Gastrocnemius medialis (tissue), 4 donors: ENCODE measurements around the gene PA2G4. TPM values are rescaled to one million over a fixed set of nuclear protein-coding genes. Genes with fewer than 3 reads are reported as not detected.

Source experiments
- ATAC-seq, 2 donors: fragments of 150-250 bp; one replicate each; pipeline ENCODE4 v1.9.1; 2016
- DNase-seq, 2 donors: peaks; one replicate each; pipeline ENCODE4 v3.0.0-alpha.2; 2019
- H3K27ac ChIP-seq, 4 donors: fragments of 200-600 bp; sonication (generic); 1 replicate in 1 of 4; 2 replicates in 3 of 4; pipeline ENCODE4 v1.5.1; 2016 to 2018; ENCODE audit warnings: mild to moderate bottlenecking in 2 of 4, moderate library complexity in 1 of 4
- H3K27me3 ChIP-seq, 3 donors: fragments of 200-600 bp; sonication (generic) in 2 of 3; 1 replicate in 1 of 3; 2 replicates in 2 of 3; pipeline versions ENCODE4 v1.5.1 to v1.6.0; 2016 to 2019; ENCODE audit warnings: mild to moderate bottlenecking in 1 of 3, moderate library complexity in 1 of 3
- H3K36me3 ChIP-seq, 2 donors: fragments of 200-600 bp; sonication (generic) in 1 of 2; one replicate each; pipeline ENCODE4 v1.5.1; 2017 to 2018
- H3K4me1 ChIP-seq, 2 donors: fragments of 200-600 bp; sonication (generic) in 1 of 2; one replicate each; pipeline ENCODE4 v1.5.1; 2016 to 2017; ENCODE audit warnings: mild to moderate bottlenecking in 2 of 2
- H3K4me3 ChIP-seq, 4 donors: fragments of 200-600 bp; sonication (generic) in 3 of 4; 1 replicate in 1 of 4; 2 replicates in 3 of 4; pipeline ENCODE4 v1.5.1; 2016 to 2019; ENCODE audit warnings: mild to moderate bottlenecking in 2 of 4
- H3K9me3 ChIP-seq, 3 donors: fragments of 200-600 bp; sonication (generic) in 2 of 3; 1 replicate in 1 of 3; 2 replicates in 2 of 3; pipeline ENCODE4 v1.5.1; 2016 to 2019
- CTCF ChIP-seq, 5 experiments: fragments of 450-650 bp in 3 of 5; fragments of 200-600 bp in 2 of 5; sonication (generic) in 2 of 5; IDR thresholded peaks in 4 of 5; conservative IDR thresholded peaks in 1 of 5; 1 replicate in 4 of 5; 2 replicates in 1 of 5; pipeline ENCODE4 v1.5.1; 2016 to 2019; ENCODE audit warnings: antibody characterized with exemption in 5 of 5, mild to moderate bottlenecking in 3 of 5, moderate library complexity in 3 of 5
- POLR2A ChIP-seq, 2 donors: fragments of 450-650 bp; IDR thresholded peaks; one replicate each; pipeline ENCODE4 v1.6.1; 2017; ENCODE audit warnings: antibody characterized with exemption in 2 of 2, mild to moderate bottlenecking in 2 of 2, moderate library complexity in 2 of 2
- in situ Hi-C, 4 donors: fragments of 200-750 bp; cut with MboI; loops; one replicate each; pipeline versions ENCODE4 v1.15.0 to v1.8.0; 2017; ENCODE audit warnings: low sequenced_read_pairs in 4 of 4
- intact Hi-C: fragments of 100-400 bp; cut with DNase I; formaldehyde crosslinking; loops from one replicate; pipeline ENCODE4 v1.15.1; 2023; ENCODE audit warnings: low total_unique reads
- total RNA-seq, 4 donors: library from RNA; depleted of rRNA; stranded (reverse); fragments of >200 nt; gene quantifications; one replicate each; pipeline versions ENCODE4 v1.1.0 to v1.2.3, GENCODE V29; 2016

PA2G4 gene
- total RNA-seq, 4 donors from 2014 or later = 109 to 204 (median 127) TPM

- H3K27ac ChIP-seq = peak overlapping the region; percentile 87 to 97 (median 96)
- peaks cover 0 to 53% of the 10 kb centered on the region in 2 donors for H3K36me3 ChIP-seq
- H3K4me1 ChIP-seq = peaks cover 28 to 44% of the 10 kb centered on the region in 2 donors
- DNase-seq = no peak
- no peaks in the 10 kb centered on the region for H3K27me3 ChIP-seq
- H3K4me3 ChIP-seq = peak overlapping the region; percentile 68 to 93 (median 80)
- no peak for ATAC-seq
- no peak for TF ChIP-seq POLR2A (IDR thresholded peaks at IDR 0.05)
- no peak for TF ChIP-seq CTCF (IDR thresholded peaks at IDR 0.05 in 4 of 5, conservative IDR thresholded peaks at IDR 0.05 in 1 of 5)
- in situ Hi-C loops (no loop called here), intact Hi-C loops (loop anchor here (2.0 kb wide), 3 partner anchors 29 to 63 kb away; partner anchors contain the start of genes SMARCC2 and ZC3H10)
- H3K9me3 ChIP-seq = no peaks in the 10 kb centered on the region
Observed at GRCh38 chr12:56159482-56160192, 55.3 kb downstream of the PA2G4 start.

- Histone ChIP-seq H3K36me3 (peaks cover 0 to 60% of the 10 kb centered on the region in 2 donors), H3K27ac (peak overlapping the region; percentile 87 to 97 (median 96)), H3K4me1 (peaks cover 28 to 44% of the 10 kb centered on the region in 2 donors), H3K4me3 (peak overlapping the region; percentile 68 to 93 (median 80)), H3K9me3 (no peaks in the 10 kb centered on the region), H3K27me3 (no peaks in the 10 kb centered on the region)
- TF ChIP-seq CTCF (IDR thresholded peaks at IDR 0.05 in 4 of 5, conservative IDR thresholded peaks at IDR 0.05 in 1 of 5) (no peak), POLR2A (IDR thresholded peaks at IDR 0.05) (no peak)
- intact Hi-C loops (no loop called here), in situ Hi-C loops (no loop called here)
- ATAC-seq (no peak), DNase-seq (no peak)
Observed at GRCh38 chr12:56160193-56160763, 55.9 kb downstream of the PA2G4 start.

DNA sequence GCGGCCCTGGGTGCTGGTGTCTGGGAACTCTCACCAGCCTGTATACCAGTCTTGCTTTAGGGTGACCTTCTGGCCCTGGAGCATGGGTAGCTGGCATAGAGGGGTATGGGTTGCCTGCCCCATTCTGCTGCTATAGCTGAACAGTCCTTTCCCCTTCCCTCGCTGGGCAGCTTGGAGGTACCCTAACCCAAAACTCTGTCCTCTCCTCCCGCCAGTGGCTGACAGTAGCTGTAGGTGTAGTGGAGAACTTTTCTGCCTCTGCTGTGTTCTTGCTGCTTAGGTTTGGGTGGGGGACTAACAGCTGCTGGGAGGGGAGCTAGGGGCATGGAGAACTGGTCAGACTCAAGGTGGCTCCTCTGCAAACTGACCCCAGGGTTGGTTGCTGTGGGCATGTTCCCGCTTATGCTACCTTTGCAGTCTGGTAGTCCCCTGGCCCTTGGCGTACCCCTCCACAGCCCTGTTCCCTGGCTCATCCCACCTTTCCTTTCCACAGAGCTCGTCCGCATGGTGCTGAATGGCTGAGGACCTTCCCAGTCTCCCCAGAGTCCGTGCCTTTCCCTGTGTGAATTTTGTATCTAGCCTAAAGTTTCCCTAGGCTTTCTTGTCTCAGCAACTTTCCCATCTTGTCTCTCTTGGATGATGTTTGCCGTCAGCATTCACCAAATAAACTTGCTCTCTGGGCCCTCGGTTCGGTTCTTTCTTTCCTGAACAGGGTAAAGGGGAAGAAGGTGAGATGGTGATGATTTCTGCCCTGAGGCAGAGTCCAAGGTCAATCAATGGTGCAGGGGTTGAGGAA is 56.7 kb downstream of the PA2G4 start:
- Histone ChIP-seq H3K4me1 (peaks cover 28 to 44% of the 10 kb centered on the region in 2 donors), H3K4me3 (peak overlapping the region; percentile 68 to 93 (median 80)), H3K36me3 (peaks cover 0 to 68% of the 10 kb centered on the region in 2 donors), H3K27ac (peak overlapping the region; percentile 87 to 97 (median 96)), H3K27me3 (no peaks in the 10 kb centered on the region), H3K9me3 (no peaks in the 10 kb centered on the region)
- intact Hi-C loops (no loop called here), in situ Hi-C loops (no loop called here)
- DNase-seq = no peak
- no peak for ATAC-seq
- TF ChIP-seq POLR2A (IDR thresholded peaks at IDR 0.05) (no peak), CTCF (IDR thresholded peaks at IDR 0.05 in 4 of 5, conservative IDR thresholded peaks at IDR 0.05 in 1 of 5) (no peak)

GRCh38 chr12:56161690-56162351 is 57.5 kb downstream of the PA2G4 start:
- Histone ChIP-seq H3K36me3 (peaks cover 0 to 75% of the 10 kb centered on the region in 2 donors), H3K9me3 (no peaks in the 10 kb centered on the region), H3K27me3 (no peaks in the 10 kb centered on the region), H3K4me1 (peaks cover 28 to 42% of the 10 kb centered on the region in 2 donors), H3K27ac (peak overlapping the region; percentile 87 to 97 (median 96)), H3K4me3 (no peak overlapping the region)
- in situ Hi-C loops = no loop called here
- no peak for ATAC-seq
- DNase-seq = no peak
- TF ChIP-seq CTCF (IDR thresholded peaks at IDR 0.05 in 4 of 5, conservative IDR thresholded peaks at IDR 0.05 in 1 of 5) (no peak), POLR2A (IDR thresholded peaks at IDR 0.05) (no peak)
- intact Hi-C loops = no loop called here
